Nephron (organoid): ENCODE data around the gene TMEM39A.

ENCODE experiments used
- H3K27ac Mint-ChIP-seq, 3 experiments: 2 replicates each; pipeline ENCODE4 v1.8.0; 2020; ENCODE audit warnings: mixed read lengths in 3 of 3, mild to moderate bottlenecking in 2 of 3, moderate library complexity in 1 of 3
- H3K27me3 Mint-ChIP-seq: 2 replicates; pipeline ENCODE4 v1.8.0; 2021; ENCODE audit warnings: low read depth, mild to moderate bottlenecking, moderate library complexity, mixed read lengths
- H3K36me3 Mint-ChIP-seq: 2 replicates; pipeline ENCODE4 v1.8.0; 2020; ENCODE audit warnings: low read depth, mixed read lengths
- H3K4me1 Mint-ChIP-seq: 2 replicates; pipeline ENCODE4 v1.8.0; 2020; ENCODE audit warnings: mixed read lengths
- H3K4me3 Mint-ChIP-seq, 3 experiments: 2 replicates each; pipeline ENCODE4 v1.8.0; 2020; ENCODE audit warnings: mild to moderate bottlenecking in 3 of 3, mixed read lengths in 3 of 3, moderate library complexity in 2 of 3
- H3K9me3 Mint-ChIP-seq: 2 replicates; pipeline ENCODE4 v1.8.0; 2020; ENCODE audit warnings: mixed read lengths
- TF ChIP-seq, protein P1 (sequence below), 3 experiments: fragments of 200-600 bp; sonication (generic); IDR thresholded peaks; one replicate each; pipeline ENCODE4 v1.5.0; 2021; ENCODE audit warnings: antibody characterized with exemption in 3 of 3; ENCODE audit not compliant: unreplicated experiment in 3 of 3

The TMEM39A gene

DNA sequence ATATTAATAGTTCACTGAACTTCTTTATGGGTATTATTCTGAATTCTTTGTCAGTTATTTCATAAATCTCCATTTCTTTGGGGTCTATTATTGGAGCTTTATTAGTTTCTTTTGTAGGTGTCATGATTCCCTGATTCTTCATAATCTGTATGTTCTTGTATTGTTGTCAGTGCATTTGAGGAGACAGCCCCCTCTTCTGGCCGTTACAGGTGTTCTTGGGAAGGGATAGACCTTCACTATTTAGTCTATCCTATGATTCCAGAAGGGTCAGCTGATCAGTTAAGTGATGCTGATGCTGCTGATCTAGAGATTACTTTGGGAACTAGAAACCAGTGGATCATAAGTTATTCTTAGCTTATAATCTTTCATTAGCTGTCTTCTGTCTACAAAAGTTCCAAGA, 34.9 kb downstream of the TMEM39A start:
- Mint-ChIP-seq H3K9me3 (peaks cover 72% of the 10 kb centered on the region), H3K36me3 (peaks cover 77% of the 10 kb centered on the region), H3K27me3 (no peaks in the 10 kb centered on the region), H3K4me3 (no peak overlapping the region), H3K4me1 (no peaks in the 10 kb centered on the region), H3K27ac (no peak overlapping the region)
- TF ChIP-seq, protein P1, sequence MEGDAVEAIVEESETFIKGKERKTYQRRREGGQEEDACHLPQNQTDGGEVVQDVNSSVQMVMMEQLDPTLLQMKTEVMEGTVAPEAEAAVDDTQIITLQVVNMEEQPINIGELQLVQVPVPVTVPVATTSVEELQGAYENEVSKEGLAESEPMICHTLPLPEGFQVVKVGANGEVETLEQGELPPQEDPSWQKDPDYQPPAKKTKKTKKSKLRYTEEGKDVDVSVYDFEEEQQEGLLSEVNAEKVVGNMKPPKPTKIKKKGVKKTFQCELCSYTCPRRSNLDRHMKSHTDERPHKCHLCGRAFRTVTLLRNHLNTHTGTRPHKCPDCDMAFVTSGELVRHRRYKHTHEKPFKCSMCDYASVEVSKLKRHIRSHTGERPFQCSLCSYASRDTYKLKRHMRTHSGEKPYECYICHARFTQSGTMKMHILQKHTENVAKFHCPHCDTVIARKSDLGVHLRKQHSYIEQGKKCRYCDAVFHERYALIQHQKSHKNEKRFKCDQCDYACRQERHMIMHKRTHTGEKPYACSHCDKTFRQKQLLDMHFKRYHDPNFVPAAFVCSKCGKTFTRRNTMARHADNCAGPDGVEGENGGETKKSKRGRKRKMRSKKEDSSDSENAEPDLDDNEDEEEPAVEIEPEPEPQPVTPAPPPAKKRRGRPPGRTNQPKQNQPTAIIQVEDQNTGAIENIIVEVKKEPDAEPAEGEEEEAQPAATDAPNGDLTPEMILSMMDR (IDR thresholded peaks at IDR 0.05; ENCODE audit: unreplicated experiment in 3 of 3): no peak

DNA sequence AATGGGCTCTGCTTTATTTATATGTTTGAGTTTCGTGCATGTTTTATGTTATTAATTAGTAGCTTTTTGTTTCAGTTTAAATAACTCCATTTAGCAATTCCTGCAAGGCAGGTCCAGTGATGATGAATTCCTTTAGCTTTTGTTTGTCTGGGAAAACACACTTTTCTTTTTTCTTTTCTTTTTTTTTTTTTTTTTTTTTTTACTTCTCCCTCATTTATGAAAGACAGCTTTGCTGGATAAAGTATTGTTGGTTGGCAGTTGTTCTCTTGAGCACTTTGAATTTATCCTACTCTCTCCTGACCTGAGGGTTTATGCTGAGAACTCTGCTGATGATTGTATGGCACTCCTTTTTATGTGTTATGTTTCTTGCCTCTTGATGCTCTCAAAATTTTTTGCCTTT, 35.7 kb downstream of the TMEM39A start:
- H3K27me3 Mint-ChIP-seq: no peaks in the 10 kb centered on the region
- no peak overlapping the region for H3K4me3 Mint-ChIP-seq
- H3K36me3 Mint-ChIP-seq: peaks cover 68% of the 10 kb centered on the region

DNA sequence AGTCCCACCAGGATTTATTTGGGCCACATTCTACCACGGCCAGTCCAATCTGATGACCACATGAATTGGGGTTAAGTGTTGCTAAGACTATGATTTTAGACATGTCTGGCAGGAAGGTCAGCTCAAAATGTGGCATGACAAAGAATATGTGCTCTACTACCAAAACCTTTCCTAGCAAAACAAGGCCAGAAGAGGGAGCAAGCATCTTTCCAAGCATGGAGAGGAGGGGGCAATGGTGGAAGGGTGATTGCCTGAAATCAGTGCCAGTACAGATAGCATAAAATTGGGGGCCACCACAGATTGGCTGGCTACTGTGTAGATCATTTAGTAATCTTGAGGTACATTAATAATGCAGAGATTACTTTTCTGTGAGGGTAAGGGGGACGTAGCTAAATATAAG, 43.2 kb downstream of the TMEM39A start:
- no peaks in the 10 kb centered on the region for H3K4me1 Mint-ChIP-seq
- H3K36me3 Mint-ChIP-seq: no peaks in the 10 kb centered on the region
- peaks cover 11% of the 10 kb centered on the region for H3K9me3 Mint-ChIP-seq
- H3K27me3 Mint-ChIP-seq: no peaks in the 10 kb centered on the region
- TF ChIP-seq, protein P1 (IDR thresholded peaks at IDR 0.05; ENCODE audit: unreplicated experiment in 3 of 3): no peak
- no peak overlapping the region for H3K4me3 Mint-ChIP-seq
- no peak overlapping the region for H3K27ac Mint-ChIP-seq

More for the DNA sequence above, 35.7 kb downstream of the TMEM39A start:
- TF ChIP-seq, protein P1 (IDR thresholded peaks at IDR 0.05; ENCODE audit: unreplicated experiment in 3 of 3): no peak
- Mint-ChIP-seq H3K27ac (no peak overlapping the region), H3K4me1 (no peaks in the 10 kb centered on the region), H3K9me3 (peaks cover 72% of the 10 kb centered on the region)

DNA sequence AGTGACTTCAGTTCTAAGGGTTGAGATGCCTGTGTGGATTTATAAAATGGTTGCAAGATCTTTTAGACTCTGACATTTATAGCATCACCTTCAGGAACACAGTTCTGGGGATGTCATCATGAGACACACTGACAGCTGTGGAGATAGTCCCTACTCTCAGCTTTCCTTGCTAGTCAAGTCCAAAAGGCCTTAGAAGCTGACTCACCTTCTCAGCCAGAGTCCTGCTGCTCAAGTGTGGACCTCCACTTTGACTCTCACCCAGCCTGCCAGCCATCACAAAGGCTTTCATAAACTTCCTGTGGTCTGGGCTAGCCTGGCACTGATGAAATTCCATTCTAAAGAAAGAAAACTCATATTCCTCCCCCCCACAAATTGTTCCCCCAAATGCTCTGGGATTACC, 44.8 kb downstream of the TMEM39A start:
- Mint-ChIP-seq H3K27ac (no peak overlapping the region), H3K4me1 (no peaks in the 10 kb centered on the region)

DNA sequence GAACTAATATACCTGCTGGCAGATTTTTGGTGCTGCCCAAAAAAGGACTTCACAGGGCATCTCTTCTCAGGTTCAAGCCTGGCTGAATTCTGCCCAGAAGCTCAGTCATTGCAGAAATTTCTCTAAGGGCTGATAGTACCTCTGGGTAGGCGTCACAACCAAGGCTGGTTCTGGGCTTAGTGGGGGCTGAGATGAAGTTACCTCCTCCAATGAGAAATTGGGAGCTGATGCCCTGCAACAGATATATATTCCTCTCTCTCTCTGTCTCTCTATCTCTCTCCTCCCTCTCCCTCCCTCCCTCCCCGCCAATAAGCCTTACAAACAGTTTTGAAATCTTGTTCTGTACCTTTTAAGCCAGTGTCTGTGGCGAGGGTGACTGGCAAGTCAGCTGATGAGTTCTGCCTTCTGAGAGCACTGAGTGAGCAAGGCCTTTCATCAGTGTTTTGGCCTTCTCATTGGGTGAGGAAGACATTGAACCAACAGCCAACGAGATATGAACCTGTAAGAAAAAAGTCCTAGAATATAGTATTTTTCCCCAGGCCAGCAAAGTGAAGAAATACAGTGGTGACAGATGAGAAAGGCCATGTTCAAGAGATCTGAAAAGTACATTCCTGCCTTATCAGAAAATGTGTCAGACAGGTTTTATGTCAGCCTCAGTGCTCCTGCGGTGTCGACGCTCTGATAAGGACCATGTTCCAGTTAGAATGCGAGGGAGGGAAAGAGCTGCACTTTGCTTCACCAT, 45.5 kb downstream of the TMEM39A start:
- Mint-ChIP-seq H3K27me3 (no peaks in the 10 kb centered on the region), H3K36me3 (peaks cover 9% of the 10 kb centered on the region), H3K9me3 (no peaks in the 10 kb centered on the region), H3K4me3 (no peak overlapping the region), H3K27ac (no peak overlapping the region), H3K4me1 (no peaks in the 10 kb centered on the region)
- TF ChIP-seq, protein P1 (IDR thresholded peaks at IDR 0.05; ENCODE audit: unreplicated experiment in 3 of 3): no peak

More for the DNA sequence above, 44.8 kb downstream of the TMEM39A start:
- TF ChIP-seq, protein P1 (IDR thresholded peaks at IDR 0.05; ENCODE audit: unreplicated experiment in 3 of 3): no peak
- Mint-ChIP-seq H3K9me3 (no peaks in the 10 kb centered on the region), H3K36me3 (peaks cover 9% of the 10 kb centered on the region), H3K4me3 (no peak overlapping the region), H3K27me3 (no peaks in the 10 kb centered on the region)

DNA sequence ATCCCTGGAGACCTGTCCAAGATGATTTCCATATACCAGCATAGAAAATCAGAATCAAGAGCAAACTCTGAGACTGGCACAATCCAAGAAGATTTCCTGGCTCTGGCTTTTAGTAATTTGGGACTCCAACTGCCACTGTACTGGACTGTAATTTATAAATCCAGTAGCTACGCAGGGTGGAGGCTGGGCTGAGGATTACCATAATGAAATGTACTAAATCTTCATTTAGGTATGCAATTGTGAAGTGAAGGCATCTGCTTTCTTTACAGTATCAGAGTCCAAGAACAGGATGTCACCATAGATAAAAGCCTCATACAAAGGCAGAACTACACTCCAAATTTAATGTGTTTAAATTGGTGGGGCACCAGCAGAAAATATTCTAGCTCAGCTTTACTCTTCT, 46.5 kb downstream of the TMEM39A start:
- Mint-ChIP-seq H3K27ac (no peak overlapping the region), H3K9me3 (no peaks in the 10 kb centered on the region), H3K36me3 (peaks cover 10% of the 10 kb centered on the region), H3K27me3 (no peaks in the 10 kb centered on the region), H3K4me3 (no peak overlapping the region), H3K4me1 (no peaks in the 10 kb centered on the region)
- TF ChIP-seq, protein P1 (IDR thresholded peaks at IDR 0.05; ENCODE audit: unreplicated experiment in 3 of 3): no peak
